SK-N-SH (cell line): ENCODE results near the gene NPDC1. TPM values are rescaled to one million over a fixed set of nuclear protein-coding genes. Genes with fewer than 3 reads are reported as not detected.

Experiments
- CTCF ChIA-PET: fragments of 300-600, 350-600 bp; formaldehyde crosslinking; extraction: SDS; loops from one replicate; lab custom pipeline; 2021; lab: Yijun Ruan, JAX
- POLR2A ChIA-PET: fragments of 350-600 bp; sonication (Branson Sonifier 250); formaldehyde crosslinking; extraction: SDS; loops from one replicate; lab custom pipeline; 2020; ENCODE audit warnings: antibody characterized with exemption, inconsistent platforms; lab: Yijun Ruan, JAX
- DNase-seq: peaks from one replicate; pipeline ENCODE4 v3.0.0; 2012
- H2AFZ ChIP-seq: fragments of 200-600 bp; sonication (generic); 2 replicates; pipeline ENCODE4 v1.8.1; 2016; ENCODE audit warnings: antibody characterized with exemption, mild to moderate bottlenecking, low read depth
- H3F3A ChIP-seq: fragments of 200-600 bp; sonication (generic); replicated peaks from 2 replicates; pipeline ENCODE3; 2016; ENCODE audit warnings: antibody characterized with exemption, mild to moderate bottlenecking; ENCODE audit not compliant: insufficient read depth
- H3K27ac ChIP-seq, 2 experiments: fragments of 200-500 bp in 1 of 2; fragments of 200-600 bp in 1 of 2; sonication (Bioruptor generic) in 1 of 2; sonication (generic), shearing (Covaris generic) in 1 of 2; 2 replicates each; pipeline versions ENCODE4 v1.5.1 to v1.6.1; 2014 to 2016; ENCODE audit warnings: low read depth in 2 of 2, inconsistent platforms in 1 of 2, low read length in 1 of 2, mild to moderate bottlenecking in 1 of 2, mixed read lengths in 1 of 2
- H3K27me3 ChIP-seq: fragments of 200-600 bp; sonication (generic), shearing (Covaris generic); 2 replicates; pipeline ENCODE4 v1.6.1; 2016; ENCODE audit warnings: mixed run types; ENCODE audit not compliant: insufficient read depth
- H3K36me3 ChIP-seq, 2 experiments: fragments of 200-500 bp in 1 of 2; fragments of 200-600 bp in 1 of 2; sonication (Bioruptor generic) in 1 of 2; sonication (generic) in 1 of 2; replicated peaks in 1 of 2; 2 replicates each; pipeline versions ENCODE3 to v1.5.1; 2014 to 2016; ENCODE audit warnings: low read length in 1 of 2, mild to moderate bottlenecking in 1 of 2; ENCODE audit not compliant: insufficient read depth in 2 of 2, control insufficient read depth in 1 of 2
- H3K4me1 ChIP-seq, 2 experiments: fragments of 200-500 bp in 1 of 2; fragments of 200-600 bp in 1 of 2; sonication (Bioruptor generic) in 1 of 2; sonication (generic), shearing (Covaris generic) in 1 of 2; 2 replicates each; pipeline versions ENCODE4 v1.5.1 to v1.6.1; 2014 to 2016; ENCODE audit warnings: low read depth in 1 of 2, low read length in 1 of 2, mixed run types in 1 of 2; ENCODE audit not compliant: insufficient read depth in 2 of 2, control insufficient read depth in 1 of 2
- H3K4me2 ChIP-seq: fragments of 200-600 bp; sonication (generic), shearing (Covaris generic); 2 replicates; pipeline ENCODE4 v1.6.1; 2017; ENCODE audit warnings: mixed run types
- H3K4me3 ChIP-seq, 2 experiments: fragments of 200-500 bp in 1 of 2; fragments of 200-600 bp in 1 of 2; sonication (Bioruptor generic) in 1 of 2; sonication (generic), shearing (Covaris generic) in 1 of 2; 2 replicates each; pipeline versions ENCODE4 v1.5.1 to v1.8.1; 2014 to 2016; ENCODE audit warnings: low read depth in 2 of 2, inconsistent platforms in 1 of 2, low read length in 1 of 2, mild to moderate bottlenecking in 1 of 2, mixed read lengths in 1 of 2, moderate library complexity in 1 of 2
- H3K79me2 ChIP-seq: fragments of 200-600 bp; sonication (generic); 2 replicates; pipeline ENCODE4 v1.8.1; 2017; ENCODE audit warnings: mild to moderate bottlenecking; ENCODE audit not compliant: insufficient read depth
- H3K9ac ChIP-seq: fragments of 200-600 bp; sonication (generic); 2 replicates; pipeline ENCODE4 v1.6.1; 2017; ENCODE audit warnings: mixed run types
- H3K9me2 ChIP-seq: fragments of 200-600 bp; sonication (generic); 2 replicates; pipeline ENCODE4 v1.6.1; 2017; ENCODE audit warnings: mixed run types
- H3K9me3 ChIP-seq: fragments of 200-600 bp; sonication (generic); 2 replicates; pipeline ENCODE4 v1.6.1; 2017; ENCODE audit warnings: mixed run types, mild to moderate bottlenecking, moderate library complexity
- H4K20me1 ChIP-seq: fragments of 200-600 bp; sonication (generic); 2 replicates; pipeline ENCODE4 v1.6.1; 2017; ENCODE audit warnings: mild to moderate bottlenecking, mixed run types; ENCODE audit not compliant: insufficient read depth
- CHD2 ChIP-seq: fragments of 150-350 bp; IDR thresholded peaks from 2 replicates; pipeline ENCODE4 v1.6.1; 2018; ENCODE audit warnings: low read length; ENCODE audit not compliant: partially characterized antibody
- EP300 ChIP-seq, 2 experiments: IDR thresholded peaks; 2 replicates each; pipeline versions ENCODE4 v1.4.0 to v1.6.1; 2012; ENCODE audit warnings: borderline replicate concordance in 1 of 2, low read depth in 1 of 2, low read length in 1 of 2
- JUND ChIP-seq: IDR thresholded peaks from 2 replicates; pipeline ENCODE4 v1.4.0; 2012
- MEF2A ChIP-seq: IDR thresholded peaks from 2 replicates; pipeline ENCODE4 v1.4.0; 2012; ENCODE audit warnings: low read depth, borderline replicate concordance
- NFIC ChIP-seq: IDR thresholded peaks from 2 replicates; pipeline ENCODE4 v1.4.0; 2012; ENCODE audit warnings: borderline replicate concordance
- NRF1 ChIP-seq: IDR thresholded peaks from 2 replicates; pipeline ENCODE4 v1.6.1; 2012; ENCODE audit warnings: low read depth, mild to moderate bottlenecking, low read length
- POLR2AphosphoS5 ChIP-seq: IDR thresholded peaks from 2 replicates; pipeline ENCODE4 v1.6.1; 2012; ENCODE audit warnings: low read depth, low read length
- RFX5 ChIP-seq: IDR thresholded peaks from 2 replicates; pipeline ENCODE4 v1.6.1; 2012; ENCODE audit warnings: mild to moderate bottlenecking, improper control_type of control experiment, low read length
- SIN3A ChIP-seq: IDR thresholded peaks from 2 replicates; pipeline ENCODE4 v1.6.1; 2012; ENCODE audit warnings: low read depth, mild to moderate bottlenecking, low read length, moderate library complexity, borderline replicate concordance
- TAF1 ChIP-seq: IDR thresholded peaks from 2 replicates; pipeline ENCODE4 v1.6.1; 2012; ENCODE audit warnings: low read depth, mild to moderate bottlenecking, low read length, moderate library complexity, borderline replicate concordance
- TCF12 ChIP-seq: IDR thresholded peaks from 2 replicates; pipeline ENCODE4 v1.4.0; 2012
- TEAD4 ChIP-seq: IDR thresholded peaks from 2 replicates; pipeline ENCODE4 v1.4.0; 2012; ENCODE audit warnings: mild to moderate bottlenecking, borderline replicate concordance; ENCODE audit not compliant: insufficient read depth
- YY1 ChIP-seq: IDR thresholded peaks from 2 replicates; pipeline ENCODE4 v1.4.0; 2012; ENCODE audit warnings: low read depth, mild to moderate bottlenecking
- WGBS: methylation state at CpG from one replicate; pipeline ENCODE4 v1.1.6; 2017; ENCODE audit warnings: low lambda C conversion rate; 5-methylcytosine and 5-hydroxymethylcytosine counted together
- polyA plus RNA-seq, 3 experiments: library from polyadenylated mRNA; depleted of rRNA; stranded (reverse); fragments of >200 nt; gene quantifications; 2 replicates each; pipeline ENCODE4 v1.2.3, GENCODE V29; 2012
- TF ChIP-seq, protein P1 (sequence below): IDR thresholded peaks from 2 replicates; pipeline ENCODE4; 2012
- TF ChIP-seq, protein P2 (sequence below): IDR thresholded peaks from 2 replicates; pipeline ENCODE4 v1.4.0; 2012; ENCODE audit warnings: low read depth, borderline replicate concordance
- TF ChIP-seq, protein P3 (sequence below): IDR thresholded peaks from 2 replicates; pipeline ENCODE4 v1.4.0; 2012; ENCODE audit warnings: low read depth, borderline replicate concordance
- TF ChIP-seq, protein P4 (sequence below): fragments of 150-350 bp; IDR thresholded peaks from 2 replicates; pipeline ENCODE4 v1.6.1; 2017; ENCODE audit warnings: antibody characterized with exemption, low read length, low read depth, borderline replicate concordance
- TF ChIP-seq, protein P5 (sequence below): IDR thresholded peaks from 2 replicates; pipeline ENCODE4 v1.4.0; 2012; ENCODE audit warnings: low read depth
- TF ChIP-seq, protein P6 (sequence below): fragments of 200-600 bp; sonication (generic); IDR thresholded peaks from 2 replicates; pipeline ENCODE4 v1.6.1; 2017; ENCODE audit warnings: antibody characterized with exemption, mild to moderate bottlenecking, moderate library complexity

NPDC1 gene
- polyA plus RNA-seq, 1 of the 3 experiments (the other 2 are of a cell fraction): 48.1 TPM

DNA sequence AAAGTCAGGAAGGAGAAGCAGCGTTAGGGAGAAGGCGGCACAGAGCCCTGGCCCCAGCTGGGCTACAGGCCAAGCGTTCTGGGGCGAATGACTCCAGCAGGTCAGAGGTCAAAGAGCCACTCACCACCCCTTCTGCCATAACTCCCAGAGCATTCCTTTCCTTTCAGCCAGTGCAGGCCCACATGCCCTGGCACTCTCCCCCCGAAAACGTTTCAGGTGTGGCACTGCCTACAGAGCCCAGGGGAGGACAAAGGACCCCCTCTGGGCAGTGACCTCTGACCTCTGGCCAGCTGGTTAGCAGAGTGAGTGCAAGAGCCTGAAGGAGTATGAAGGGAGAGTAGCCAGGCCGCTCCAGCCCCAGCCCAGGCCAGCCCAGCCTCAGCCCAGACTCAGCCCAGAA is 22.8 kb downstream of the NPDC1 start:
- Histone ChIP-seq H3K9me3 (no peaks in the 10 kb centered on the region), H3K36me3 (no peaks in the 10 kb centered on the region), H2AFZ (no peak overlapping the region), H3K27ac (no peak overlapping the region), H3K4me3 (no peak overlapping the region), H3K79me2 (0 out of 2 replicates have a peak, but pooled peaks cover 3% of the 10 kb centered on the region), H3K9ac (no peak overlapping the region), H3F3A (no peaks in the 10 kb centered on the region), H3K9me2 (no peaks in the 10 kb centered on the region), H3K4me1 (peaks cover 0 to 28% of the 10 kb centered on the region in 2 experiments; a peak in 1 of 4 replicates), H4K20me1 (0 out of 2 replicates have a peak, but pooled peaks cover 4% of the 10 kb centered on the region), H3K27me3 (no peaks in the 10 kb centered on the region), H3K4me2 (no peak overlapping the region)
- DNase-seq: no peak
- 73% methylated on average over 6 of the region's 7 CpGs for WGBS
- ChIA-PET POLR2A (no interaction called here), CTCF (interaction anchor here (1.6 to 5.4 kb wide), 3 partner anchors 12 to 75 kb away, joined by 3 to 53 read pairs (median 10); no protein-coding TSS in a partner anchor)
- TF ChIP-seq, protein P1, sequence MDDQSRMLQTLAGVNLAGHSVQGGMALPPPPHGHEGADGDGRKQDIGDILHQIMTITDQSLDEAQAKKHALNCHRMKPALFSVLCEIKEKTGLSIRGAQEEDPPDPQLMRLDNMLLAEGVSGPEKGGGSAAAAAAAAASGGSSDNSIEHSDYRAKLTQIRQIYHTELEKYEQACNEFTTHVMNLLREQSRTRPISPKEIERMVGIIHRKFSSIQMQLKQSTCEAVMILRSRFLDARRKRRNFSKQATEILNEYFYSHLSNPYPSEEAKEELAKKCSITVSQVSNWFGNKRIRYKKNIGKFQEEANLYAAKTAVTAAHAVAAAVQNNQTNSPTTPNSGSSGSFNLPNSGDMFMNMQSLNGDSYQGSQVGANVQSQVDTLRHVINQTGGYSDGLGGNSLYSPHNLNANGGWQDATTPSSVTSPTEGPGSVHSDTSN: no peak
- TF ChIP-seq, protein P2, sequence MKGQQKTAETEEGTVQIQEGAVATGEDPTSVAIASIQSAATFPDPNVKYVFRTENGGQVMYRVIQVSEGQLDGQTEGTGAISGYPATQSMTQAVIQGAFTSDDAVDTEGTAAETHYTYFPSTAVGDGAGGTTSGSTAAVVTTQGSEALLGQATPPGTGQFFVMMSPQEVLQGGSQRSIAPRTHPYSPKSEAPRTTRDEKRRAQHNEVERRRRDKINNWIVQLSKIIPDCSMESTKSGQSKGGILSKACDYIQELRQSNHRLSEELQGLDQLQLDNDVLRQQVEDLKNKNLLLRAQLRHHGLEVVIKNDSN: no peak
- TF ChIP-seq SIN3A (no peak), TCF12 (no peak), YY1 (no peak), RFX5 (no peak), POLR2AphosphoS5 (no peak), JUND (no peak), CHD2 (no peak), TEAD4 (no peak)
- TF ChIP-seq, protein P3, sequence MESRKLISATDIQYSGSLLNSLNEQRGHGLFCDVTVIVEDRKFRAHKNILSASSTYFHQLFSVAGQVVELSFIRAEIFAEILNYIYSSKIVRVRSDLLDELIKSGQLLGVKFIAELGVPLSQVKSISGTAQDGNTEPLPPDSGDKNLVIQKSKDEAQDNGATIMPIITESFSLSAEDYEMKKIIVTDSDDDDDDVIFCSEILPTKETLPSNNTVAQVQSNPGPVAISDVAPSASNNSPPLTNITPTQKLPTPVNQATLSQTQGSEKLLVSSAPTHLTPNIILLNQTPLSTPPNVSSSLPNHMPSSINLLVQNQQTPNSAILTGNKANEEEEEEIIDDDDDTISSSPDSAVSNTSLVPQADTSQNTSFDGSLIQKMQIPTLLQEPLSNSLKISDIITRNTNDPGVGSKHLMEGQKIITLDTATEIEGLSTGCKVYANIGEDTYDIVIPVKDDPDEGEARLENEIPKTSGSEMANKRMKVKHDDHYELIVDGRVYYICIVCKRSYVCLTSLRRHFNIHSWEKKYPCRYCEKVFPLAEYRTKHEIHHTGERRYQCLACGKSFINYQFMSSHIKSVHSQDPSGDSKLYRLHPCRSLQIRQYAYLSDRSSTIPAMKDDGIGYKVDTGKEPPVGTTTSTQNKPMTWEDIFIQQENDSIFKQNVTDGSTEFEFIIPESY: no peak
- TF ChIP-seq, protein P4, sequence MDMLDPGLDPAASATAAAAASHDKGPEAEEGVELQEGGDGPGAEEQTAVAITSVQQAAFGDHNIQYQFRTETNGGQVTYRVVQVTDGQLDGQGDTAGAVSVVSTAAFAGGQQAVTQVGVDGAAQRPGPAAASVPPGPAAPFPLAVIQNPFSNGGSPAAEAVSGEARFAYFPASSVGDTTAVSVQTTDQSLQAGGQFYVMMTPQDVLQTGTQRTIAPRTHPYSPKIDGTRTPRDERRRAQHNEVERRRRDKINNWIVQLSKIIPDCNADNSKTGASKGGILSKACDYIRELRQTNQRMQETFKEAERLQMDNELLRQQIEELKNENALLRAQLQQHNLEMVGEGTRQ: no peak

DNA sequence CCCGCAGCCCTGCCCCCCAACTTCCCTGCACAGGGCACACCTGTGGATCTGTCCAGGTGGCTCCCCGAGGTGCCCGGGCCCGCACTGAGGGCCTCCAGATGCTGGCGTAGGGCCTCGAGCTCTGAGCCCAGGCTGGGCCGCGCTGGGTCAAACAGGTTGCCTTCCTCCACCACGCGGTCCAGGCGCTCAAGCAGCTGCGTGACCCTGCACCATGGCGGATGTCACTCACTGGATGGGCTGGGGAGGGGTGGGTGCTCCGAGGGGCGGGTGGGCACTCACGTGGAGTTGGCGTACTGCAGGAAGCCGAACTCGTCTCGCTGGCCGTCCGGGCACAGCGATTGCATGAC is 23.3 kb downstream of the NPDC1 start:
- no peak overlapping the region for H3K4me2 ChIP-seq
- 0 out of 2 replicates have a peak, but pooled peaks cover 4% of the 10 kb centered on the region for H4K20me1 ChIP-seq
- peaks cover 0 to 28% of the 10 kb centered on the region in 2 experiments; a peak in 1 of 4 replicates for H3K4me1 ChIP-seq
- H3K4me3 ChIP-seq: no peak overlapping the region
- no peak for DNase-seq
- H3F3A ChIP-seq: no peaks in the 10 kb centered on the region
- ChIA-PET CTCF (interaction anchor here (1.6 to 5.4 kb wide), 3 partner anchors 13 to 75 kb away, joined by 3 to 53 read pairs (median 10); no protein-coding TSS in a partner anchor), POLR2A (no interaction called here)
- H2AFZ ChIP-seq: no peak overlapping the region
- no peaks in the 10 kb centered on the region for H3K9me2 ChIP-seq
- H3K27me3 ChIP-seq: no peaks in the 10 kb centered on the region
- WGBS: 98% methylated on average over 13 of the region's 23 CpGs
- 0 out of 2 replicates have a peak, but pooled peaks cover 3% of the 10 kb centered on the region for H3K79me2 ChIP-seq
- no peaks in the 10 kb centered on the region for H3K36me3 ChIP-seq
- H3K9me3 ChIP-seq: no peaks in the 10 kb centered on the region
- H3K27ac ChIP-seq: no peak overlapping the region
- no peak overlapping the region for H3K9ac ChIP-seq
- TF ChIP-seq TCF12 (no peak), YY1 (no peak), TAF1 (no peak), NFIC (no peak), NRF1 (no peak), EP300 (IDR thresholded peaks at IDR 0.05; ENCODE audit: borderline replicate concordance in 1 of 2, low read depth in 1 of 2, low read length in 1 of 2) (no peak), POLR2AphosphoS5 (no peak), MEF2A (no peak), SIN3A (no peak)
- TF ChIP-seq, protein P4: no peak
- TF ChIP-seq, protein P5, sequence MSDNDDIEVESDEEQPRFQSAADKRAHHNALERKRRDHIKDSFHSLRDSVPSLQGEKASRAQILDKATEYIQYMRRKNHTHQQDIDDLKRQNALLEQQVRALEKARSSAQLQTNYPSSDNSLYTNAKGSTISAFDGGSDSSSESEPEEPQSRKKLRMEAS: no peak
- TF ChIP-seq, protein P6, sequence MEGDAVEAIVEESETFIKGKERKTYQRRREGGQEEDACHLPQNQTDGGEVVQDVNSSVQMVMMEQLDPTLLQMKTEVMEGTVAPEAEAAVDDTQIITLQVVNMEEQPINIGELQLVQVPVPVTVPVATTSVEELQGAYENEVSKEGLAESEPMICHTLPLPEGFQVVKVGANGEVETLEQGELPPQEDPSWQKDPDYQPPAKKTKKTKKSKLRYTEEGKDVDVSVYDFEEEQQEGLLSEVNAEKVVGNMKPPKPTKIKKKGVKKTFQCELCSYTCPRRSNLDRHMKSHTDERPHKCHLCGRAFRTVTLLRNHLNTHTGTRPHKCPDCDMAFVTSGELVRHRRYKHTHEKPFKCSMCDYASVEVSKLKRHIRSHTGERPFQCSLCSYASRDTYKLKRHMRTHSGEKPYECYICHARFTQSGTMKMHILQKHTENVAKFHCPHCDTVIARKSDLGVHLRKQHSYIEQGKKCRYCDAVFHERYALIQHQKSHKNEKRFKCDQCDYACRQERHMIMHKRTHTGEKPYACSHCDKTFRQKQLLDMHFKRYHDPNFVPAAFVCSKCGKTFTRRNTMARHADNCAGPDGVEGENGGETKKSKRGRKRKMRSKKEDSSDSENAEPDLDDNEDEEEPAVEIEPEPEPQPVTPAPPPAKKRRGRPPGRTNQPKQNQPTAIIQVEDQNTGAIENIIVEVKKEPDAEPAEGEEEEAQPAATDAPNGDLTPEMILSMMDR: no peak
